Ectodermal cell (in vitro differentiated cells): ENCODE measurements around the gene LARGE1.

ENCODE experiments used
- H3K27ac ChIP-seq: 2 replicates; pipeline ENCODE4 v1.7.0; 2013; ENCODE audit warnings: mild to moderate bottlenecking, low read depth, low read length; ENCODE audit not compliant: insufficient read depth, poor library complexity, severe bottlenecking
- H3K27me3 ChIP-seq: 2 replicates; pipeline ENCODE4 v1.7.0; 2013; ENCODE audit warnings: mild to moderate bottlenecking, low read length; ENCODE audit not compliant: insufficient read depth, control insufficient read depth, poor library complexity, severe bottlenecking
- H3K36me3 ChIP-seq: one replicate; pipeline ENCODE4 v1.7.0; 2013; ENCODE audit warnings: low read length; ENCODE audit not compliant: control insufficient read depth, insufficient read depth
- H3K4me1 ChIP-seq: one replicate; pipeline ENCODE4 v1.7.0; 2013; ENCODE audit warnings: low read length; ENCODE audit not compliant: control insufficient read depth, insufficient read depth
- H3K4me3 ChIP-seq: 2 replicates; pipeline ENCODE4 v1.7.0; 2013; ENCODE audit warnings: low read depth, low read length, control low read depth; ENCODE audit not compliant: insufficient read depth
- H3K9me3 ChIP-seq: 2 replicates; pipeline ENCODE4 v1.7.0; 2013; ENCODE audit warnings: mild to moderate bottlenecking, low read length, moderate library complexity; ENCODE audit not compliant: control insufficient read depth
- WGBS, 2 experiments: methylation state at CpG; one replicate each; pipeline ENCODE4 v1.1.7; 2013; ENCODE audit warnings: missing lambda C conversion rate in 2 of 2; 5-methylcytosine and 5-hydroxymethylcytosine counted together

LARGE1 gene

GRCh38 chr22:33332538-33332937, 587.7 kb downstream of the LARGE1 start:
- H3K4me1 ChIP-seq = no peaks in the 10 kb centered on the region
- H3K9me3 ChIP-seq = no peaks in the 10 kb centered on the region
- H3K27me3 ChIP-seq = no peaks in the 10 kb centered on the region
- 99% methylated on average over 3 of the region's 3 CpGs for WGBS, 2 experiments
- no peaks in the 10 kb centered on the region for H3K36me3 ChIP-seq
- H3K27ac ChIP-seq = no peak overlapping the region
- no peak overlapping the region for H3K4me3 ChIP-seq

- Histone ChIP-seq H3K9me3 (no peaks in the 10 kb centered on the region), H3K27ac (no peak overlapping the region), H3K27me3 (no peaks in the 10 kb centered on the region), H3K36me3 (no peaks in the 10 kb centered on the region), H3K4me3 (no peak overlapping the region), H3K4me1 (no peaks in the 10 kb centered on the region)
- 83 to 93% methylated on average over 1 of the region's 1 CpG for WGBS, 2 experiments
Observed at GRCh38 chr22:33331017-33331416, 589.3 kb downstream of the LARGE1 start.

GRCh38 chr22:33330534-33330933, 589.7 kb downstream of the LARGE1 start:
- no peak overlapping the region for H3K4me3 ChIP-seq
- no peak overlapping the region for H3K27ac ChIP-seq
- 71 to 79% methylated on average over 2 of the region's 2 CpGs for WGBS, 2 experiments
- no peaks in the 10 kb centered on the region for H3K4me1 ChIP-seq
- no peaks in the 10 kb centered on the region for H3K36me3 ChIP-seq
- no peaks in the 10 kb centered on the region for H3K27me3 ChIP-seq
- no peaks in the 10 kb centered on the region for H3K9me3 ChIP-seq

GRCh38 chr22:33329398-33329797, 590.9 kb downstream of the LARGE1 start:
- Histone ChIP-seq H3K4me3 (no peak overlapping the region), H3K27me3 (no peaks in the 10 kb centered on the region), H3K4me1 (no peaks in the 10 kb centered on the region), H3K27ac (no peak overlapping the region), H3K9me3 (no peaks in the 10 kb centered on the region), H3K36me3 (no peaks in the 10 kb centered on the region)
- 99 to 100% methylated on average over 2 to 3 of the region's 3 CpGs for WGBS, 2 experiments

- no peaks in the 10 kb centered on the region for H3K9me3 ChIP-seq
- no peaks in the 10 kb centered on the region for H3K27me3 ChIP-seq
- WGBS, 2 experiments = 80 to 93% methylated on average over 2 of the region's 2 CpGs
- H3K36me3 ChIP-seq = no peaks in the 10 kb centered on the region
- H3K4me3 ChIP-seq = no peak overlapping the region
- H3K4me1 ChIP-seq = no peaks in the 10 kb centered on the region
- no peak overlapping the region for H3K27ac ChIP-seq
Observed at GRCh38 chr22:33328789-33329296, 591.4 kb downstream of the LARGE1 start.

GRCh38 chr22:33327348-33327860, 592.9 kb downstream of the LARGE1 start:
- Histone ChIP-seq H3K9me3 (no peaks in the 10 kb centered on the region), H3K4me3 (no peak overlapping the region), H3K36me3 (no peaks in the 10 kb centered on the region), H3K27me3 (no peaks in the 10 kb centered on the region), H3K4me1 (no peaks in the 10 kb centered on the region), H3K27ac (no peak overlapping the region)
- 92 to 95% methylated on average over 9 of the region's 9 CpGs for WGBS, 2 experiments

- H3K27ac ChIP-seq = no peak overlapping the region
- H3K36me3 ChIP-seq = no peaks in the 10 kb centered on the region
- 93 to 96% methylated on average over 10 of the region's 10 CpGs for WGBS, 2 experiments
- no peak overlapping the region for H3K4me3 ChIP-seq
- H3K27me3 ChIP-seq = no peaks in the 10 kb centered on the region
- H3K9me3 ChIP-seq = no peaks in the 10 kb centered on the region
- H3K4me1 ChIP-seq = no peaks in the 10 kb centered on the region
Observed at GRCh38 chr22:33326540-33327295, 593.6 kb downstream of the LARGE1 start.

- Histone ChIP-seq H3K36me3 (no peaks in the 10 kb centered on the region), H3K4me1 (no peaks in the 10 kb centered on the region), H3K27ac (no peak overlapping the region), H3K27me3 (no peaks in the 10 kb centered on the region), H3K9me3 (no peaks in the 10 kb centered on the region), H3K4me3 (no peak overlapping the region)
- 94 to 96% methylated on average over 5 of the region's 5 CpGs for WGBS, 2 experiments
Observed at GRCh38 chr22:33325232-33326004, 594.9 kb downstream of the LARGE1 start.

- Histone ChIP-seq H3K4me3 (no peak overlapping the region), H3K4me1 (no peaks in the 10 kb centered on the region), H3K36me3 (no peaks in the 10 kb centered on the region), H3K27ac (no peak overlapping the region), H3K9me3 (no peaks in the 10 kb centered on the region), H3K27me3 (no peaks in the 10 kb centered on the region)
- WGBS, 2 experiments = 90% methylated on average over 2 of the region's 2 CpGs
Observed at GRCh38 chr22:33324228-33324627, 596.0 kb downstream of the LARGE1 start.

GRCh38 chr22:33321466-33321865, 598.8 kb downstream of the LARGE1 start:
- Histone ChIP-seq H3K4me3 (no peak overlapping the region), H3K27me3 (no peaks in the 10 kb centered on the region), H3K36me3 (no peaks in the 10 kb centered on the region), H3K9me3 (no peaks in the 10 kb centered on the region), H3K4me1 (no peaks in the 10 kb centered on the region), H3K27ac (no peak overlapping the region)
- 79 to 80% methylated on average over 3 of the region's 3 CpGs for WGBS, 2 experiments
